CD4-positive, alpha-beta T cell treated with Interleukin-17A for 4 hours (primary cell): Measurements from ENCODE around the gene IFNA21.
"Not testable (repeated sequence)": the region's sequence is repeated elsewhere in the genome, so short reads cannot be mapped to it uniquely, and the experiment has no call there.

Experiments used
- DNase-seq: peaks from one replicate; pipeline ENCODE4 v3.0.0-alpha.2; 2020; ENCODE audit warnings: mixed read lengths

IFNA21 gene

GRCh38 chr9:21166560-21166959, at the start of gene IFNA21:
IFNA21 (minus strand) TSS chr9:21166660; CDS start chr9:21166612, 48 bp downstream.
- not testable (repeated sequence) for DNase-seq

GRCh38 chr9:21213411-21214326, 47.2 kb upstream of the IFNA21 start:
- DNase-seq = not testable (repeated sequence)

- DNase-seq = not testable (repeated sequence)
These were observed 45.7 kb upstream of the IFNA21 start for GRCh38 chr9:21212160-21212559.

- not testable (repeated sequence) for DNase-seq
These were observed 44.3 kb upstream of the IFNA21 start for GRCh38 chr9:21210782-21211181.

GRCh38 chr9:21210311-21210710, 43.9 kb upstream of the IFNA21 start:
- no peak for DNase-seq

GRCh38 chr9:21207043-21207442, 40.6 kb upstream of the IFNA21 start, which contains the start of gene IFNA10:
IFNA10 (minus strand) TSS chr9:21207143; CDS start chr9:21207097, 46 bp downstream.
- DNase-seq = not testable (repeated sequence)

GRCh38 chr9:21205204-21205603, 38.7 kb upstream of the IFNA21 start:
- DNase-seq = no peak

GRCh38 chr9:21202105-21202504, 35.6 kb upstream of the IFNA21 start, which contains the start of gene IFNA7:
IFNA7 (minus strand) TSS chr9:21202205; CDS start chr9:21202165, 40 bp downstream.
- DNase-seq = not testable (repeated sequence)

- DNase-seq = peak; percentile 22
These were observed 28.7 kb upstream of the IFNA21 start for GRCh38 chr9:21194867-21195776.

GRCh38 chr9:21187487-21187886, 21.0 kb upstream of the IFNA21 start, which contains the start of gene IFNA4:
IFNA4 (minus strand) TSS chr9:21187587; CDS start chr9:21187531, 56 bp downstream.
- not testable (repeated sequence) for DNase-seq

GRCh38 chr9:21182810-21183736, 16.6 kb upstream of the IFNA21 start:
- peak; percentile 17 for DNase-seq

- no peak for DNase-seq
These were observed 8.2 kb upstream of the IFNA21 start for GRCh38 chr9:21174671-21175070.

GRCh38 chr9:21172156-21172555, 5.7 kb upstream of the IFNA21 start:
- no peak for DNase-seq

GRCh38 chr9:21171351-21171750, 4.9 kb upstream of the IFNA21 start:
- no peak for DNase-seq

GRCh38 chr9:21165516-21165915, 944 bp downstream of the IFNA21 start:
- DNase-seq = no peak

GRCh38 chr9:21160178-21160577, 6.3 kb downstream of the IFNA21 start:
- peak; percentile 35 for DNase-seq

- DNase-seq = no peak
These were observed 11.0 kb downstream of the IFNA21 start for GRCh38 chr9:21155501-21155900.

GRCh38 chr9:21154018-21154608, 12.3 kb downstream of the IFNA21 start:
- DNase-seq = peak; percentile 4

GRCh38 chr9:21153336-21154017, 13.0 kb downstream of the IFNA21 start:
- no peak for DNase-seq

GRCh38 chr9:21144603-21145002, 21.9 kb downstream of the IFNA21 start:
- no peak for DNase-seq

GRCh38 chr9:21141427-21141882, 25.0 kb downstream of the IFNA21 start, which contains the start of gene IFNW1:
IFNW1 (minus strand) TSS chr9:21141832; CDS start chr9:21141570, 262 bp downstream.
- no peak for DNase-seq
